GM18511 (cell line): ENCODE results near the gene DLGAP5.

Experiments
- ATAC-seq: cut with Tn5 transposase; IDR thresholded peaks from one replicate; pipeline ENCODE4 v1.9.1; 2021; ENCODE audit warnings: mild to moderate bottlenecking, moderate library complexity; ENCODE audit not compliant: unreplicated experiment

Gene DLGAP5

GRCh38 chr14:55115460-55115859, 75.9 kb downstream of the DLGAP5 start:
- ATAC-seq, result no peak

- no peak for ATAC-seq
Measured at GRCh38 chr14:55114720-55115119, 76.7 kb downstream of the DLGAP5 start.

- ATAC-seq, result no peak
Measured at GRCh38 chr14:55111122-55111708, 80.2 kb downstream of the DLGAP5 start.

- no peak for ATAC-seq
Measured at GRCh38 chr14:55109836-55110235, 81.5 kb downstream of the DLGAP5 start.

- no peak for ATAC-seq
Measured at GRCh38 chr14:55107766-55108554, 83.4 kb downstream of the DLGAP5 start.

- ATAC-seq, result no peak
Measured at GRCh38 chr14:55105991-55106390, 85.4 kb downstream of the DLGAP5 start.

GRCh38 chr14:55103971-55104954, 87.1 kb downstream of the DLGAP5 start:
- no peak for ATAC-seq

GRCh38 chr14:55103005-55103640, 88.3 kb downstream of the DLGAP5 start:
- peak; percentile 35 for ATAC-seq

- ATAC-seq, result peak; percentile 67
Measured at GRCh38 chr14:55102141-55102621, 89.2 kb downstream of the DLGAP5 start.

GRCh38 chr14:55101698-55102097, 89.7 kb downstream of the DLGAP5 start:
- ATAC-seq, result no peak

GRCh38 chr14:55099756-55100155, 91.6 kb downstream of the DLGAP5 start:
- ATAC-seq, result no peak

- no peak for ATAC-seq
Measured at GRCh38 chr14:55098561-55098898, 92.9 kb downstream of the DLGAP5 start.
